SK-N-MC (cell line): ENCODE measurements around the gene GNA14.
"Not testable (repeated sequence)": the region's sequence is repeated elsewhere in the genome, so short reads cannot be mapped to it uniquely, and the experiment has no call there.

ENCODE experiments used
- EZH2 ChIP-seq: fragments of 200-600 bp; sonication (generic); IDR thresholded peaks from one replicate; pipeline ENCODE4 v1.6.1; 2017; ENCODE audit warnings: antibody characterized with exemption
- POLR2AphosphoS5 ChIP-seq: IDR thresholded peaks from 2 replicates; pipeline ENCODE4 v1.6.1; 2012; ENCODE audit warnings: mild to moderate bottlenecking, low read depth, low read length, borderline replicate concordance

GRCh38 chr9:77584927-77585326, 63.2 kb downstream of the GNA14 start:
- not testable (repeated sequence) for TF ChIP-seq EZH2, POLR2AphosphoS5
